GM23248 (cell line): ENCODE measurements around the gene C11orf98. TPM values are rescaled to one million over a fixed set of nuclear protein-coding genes. Genes with fewer than 3 reads are reported as not detected.

Experiments
- DNase-seq: peaks from one replicate; pipeline ENCODE4 v3.0.0-alpha.2; 2015
- H2AFZ ChIP-seq: fragments of 200-600 bp; sonication (generic); 2 replicates; pipeline ENCODE4 v1.6.1; 2016; ENCODE audit warnings: antibody characterized with exemption
- H3F3A ChIP-seq: fragments of 200-600 bp; sonication (generic); 2 replicates; pipeline ENCODE4 v1.6.1; 2016; ENCODE audit warnings: mild to moderate bottlenecking, antibody characterized with exemption, mixed run types; ENCODE audit not compliant: insufficient read depth
- H3K27ac ChIP-seq: fragments of 200-600 bp; sonication (generic); 2 replicates; pipeline ENCODE4 v1.5.1; 2016; ENCODE audit warnings: mild to moderate bottlenecking
- H3K27me3 ChIP-seq: fragments of 200-600 bp; sonication (generic); replicated peaks from 2 replicates; pipeline ENCODE4 v1.6.1; 2016; ENCODE audit warnings: mild to moderate bottlenecking; ENCODE audit not compliant: insufficient read depth
- H3K36me3 ChIP-seq: fragments of 200-600 bp; sonication (generic); 2 replicates; pipeline ENCODE4 v1.6.1; 2016; ENCODE audit warnings: low read depth, mild to moderate bottlenecking
- H3K4me1 ChIP-seq: fragments of 200-600 bp; sonication (generic); 2 replicates; pipeline ENCODE4 v1.6.1; 2016; ENCODE audit warnings: mild to moderate bottlenecking; ENCODE audit not compliant: insufficient read depth
- H3K4me2 ChIP-seq: fragments of 200-600 bp; sonication (generic); one replicate; pipeline ENCODE4 v1.6.1; 2016; ENCODE audit warnings: mild to moderate bottlenecking; ENCODE audit not compliant: unreplicated experiment
- H3K4me3 ChIP-seq: fragments of 200-600 bp; sonication (generic); 2 replicates; pipeline ENCODE4 v1.5.1; 2016; ENCODE audit warnings: mild to moderate bottlenecking
- H3K79me2 ChIP-seq: fragments of 200-600 bp; sonication (generic); 2 replicates; pipeline ENCODE4 v1.6.1; 2016; ENCODE audit warnings: mild to moderate bottlenecking; ENCODE audit not compliant: insufficient read depth
- H3K9ac ChIP-seq: fragments of 200-600 bp; sonication (generic); 2 replicates; pipeline ENCODE4 v1.6.1; 2016; ENCODE audit warnings: mild to moderate bottlenecking
- H3K9me2 ChIP-seq: fragments of 200-600 bp; sonication (generic); 2 replicates; pipeline ENCODE4 v1.6.1; 2016; ENCODE audit warnings: mixed run types, mild to moderate bottlenecking, moderate library complexity; ENCODE audit not compliant: insufficient read depth
- H3K9me3 ChIP-seq: fragments of 200-600 bp; sonication (generic); one replicate; pipeline ENCODE4 v1.6.1; 2017; ENCODE audit warnings: low read depth
- H4K20me1 ChIP-seq: fragments of 200-600 bp; sonication (generic); 2 replicates; pipeline ENCODE4 v1.6.0; 2016; ENCODE audit not compliant: insufficient read depth
- EZH2 ChIP-seq: fragments of 200-600 bp; sonication (generic); IDR thresholded peaks from 2 replicates; pipeline ENCODE4 v1.6.1; 2018; ENCODE audit warnings: antibody characterized with exemption, mild to moderate bottlenecking; ENCODE audit not compliant: insufficient read depth, poor library complexity, severe bottlenecking
- EZH2phosphoT487 ChIP-seq: fragments of 200-600 bp; sonication (generic); IDR thresholded peaks from 2 replicates; pipeline ENCODE4 v1.6.1; 2018; ENCODE audit warnings: antibody characterized with exemption, moderate library complexity, mild to moderate bottlenecking, low read depth; ENCODE audit not compliant: insufficient read depth
- WGBS, 2 experiments: methylation state at CpG; one replicate each; pipeline ENCODE4 v1.1.6; 2015 to 2017; ENCODE audit warnings: low lambda C conversion rate in 2 of 2, low coverage in 1 of 2; ENCODE audit errors: missing lambda C conversion rate in 2 of 2; 5-methylcytosine and 5-hydroxymethylcytosine counted together
- in situ Hi-C: fragments of 300-500 bp; cut with MboI; formaldehyde crosslinking; loops from 2 replicates; pipeline ENCODE4 v1.15.0; 2020
- polyA plus RNA-seq: library from polyadenylated mRNA; unstranded; fragments of >200 nt; fragmentation: Nextera tagmentation; extraction: Ambion mirVana; gene quantifications from 2 replicates; pipeline ENCODE4 v1.2.1, GENCODE V29; 2016
- total RNA-seq: library from RNA; depleted of rRNA; stranded (reverse); fragments of >200 nt; shearing (Covaris generic); gene quantifications from 2 replicates; pipeline ENCODE4 v1.2.3, GENCODE V29; 2014

Gene C11orf98
- total and polyA plus RNA-seq, 2 experiments from 2014 or later: 24.2 to 76.8 TPM

DNA sequence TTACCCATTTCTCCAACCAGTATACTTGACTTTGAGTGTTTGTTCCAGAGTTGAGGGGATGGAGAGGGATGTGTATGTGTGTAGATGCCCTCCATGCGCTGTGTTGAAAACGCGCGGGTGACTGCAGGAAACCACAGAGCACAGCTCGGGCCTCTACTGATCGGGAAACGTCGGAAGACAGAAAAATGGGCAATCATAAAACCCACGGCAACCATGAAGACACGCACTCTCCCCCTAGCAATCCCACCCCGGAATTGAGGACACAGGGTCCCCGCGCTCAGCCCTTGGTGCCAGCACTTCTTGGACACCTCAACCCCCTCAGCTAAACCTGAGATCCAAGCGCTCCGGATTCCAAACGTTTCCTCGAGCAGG is 6.2 kb upstream of the C11orf98 start:
- H3K36me3 ChIP-seq: peaks cover 3% of the 10 kb centered on the region; the same call in 1 of the 2 replicates
- H3K9ac ChIP-seq: peak overlapping the region; percentile 89
- H3K27me3 ChIP-seq: no peaks in the 10 kb centered on the region
- no peaks in the 10 kb centered on the region for H4K20me1 ChIP-seq
- peak overlapping the region; percentile 85 for H3K4me3 ChIP-seq
- H3F3A ChIP-seq: peaks cover 39% of the 10 kb centered on the region
- H3K4me2 ChIP-seq: peak overlapping the region; percentile 83
- no peaks in the 10 kb centered on the region for H3K9me3 ChIP-seq
- H2AFZ ChIP-seq: peak overlapping the region; percentile 84
- H3K4me1 ChIP-seq: peaks cover 17% of the 10 kb centered on the region
- peak; percentile 70 for DNase-seq
- in situ Hi-C loops: no loop called here
- TF ChIP-seq EZH2phosphoT487 (no peak), EZH2 (no peak)
- H3K27ac ChIP-seq: peak overlapping the region; percentile 85
- no peaks in the 10 kb centered on the region for H3K9me2 ChIP-seq
- 1 to 2% methylated on average over 17 of the region's 17 CpGs for WGBS, 2 experiments
- peaks cover 69% of the 10 kb centered on the region for H3K79me2 ChIP-seq

DNA sequence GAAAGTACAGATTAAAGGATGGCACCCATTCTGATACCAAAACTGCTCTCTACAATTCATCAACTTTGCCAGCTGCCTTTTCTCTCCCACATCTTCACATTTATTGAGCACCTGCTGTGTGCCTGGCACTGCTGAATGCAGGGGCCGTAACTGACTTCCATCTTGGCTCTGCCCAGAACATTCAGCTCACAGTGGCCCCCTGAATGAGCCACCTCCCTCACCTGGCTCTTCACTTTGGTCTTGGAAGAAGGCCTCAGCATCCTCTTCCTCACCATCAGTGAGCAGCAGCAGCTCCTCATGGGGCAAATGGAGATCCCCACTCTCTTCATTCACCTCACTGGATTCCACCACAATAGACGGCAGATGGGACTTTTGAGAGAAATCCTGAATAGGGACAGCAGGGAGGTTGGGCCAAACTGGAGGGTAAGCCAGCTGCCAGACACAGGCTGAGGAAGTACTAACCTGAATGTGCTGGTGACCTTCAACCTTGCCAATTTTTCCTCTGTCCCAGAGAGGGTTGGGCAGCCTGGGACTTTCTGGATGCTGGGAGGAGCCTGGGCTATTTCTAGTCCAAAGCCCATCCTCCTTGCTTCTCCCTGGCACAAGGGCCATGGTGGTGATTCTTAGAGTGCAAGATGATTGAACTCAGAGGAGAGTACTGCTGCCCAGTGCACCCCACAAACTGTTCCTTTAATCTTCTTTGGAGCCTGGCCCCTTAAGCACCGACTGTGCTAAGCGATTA is 4.6 kb upstream of the C11orf98 start:
- Histone ChIP-seq H3K4me3 (no peak overlapping the region), H3K4me2 (no peak overlapping the region), H3K27me3 (no peaks in the 10 kb centered on the region), H3K27ac (peak overlapping the region; percentile 85), H3K36me3 (no peaks in the 10 kb centered on the region), H3K79me2 (peaks cover 63% of the 10 kb centered on the region), H3F3A (peaks cover 42% of the 10 kb centered on the region), H3K9ac (peak overlapping the region; percentile 89; the same call in 1 of the 2 replicates), H3K9me3 (no peaks in the 10 kb centered on the region), H3K9me2 (no peaks in the 10 kb centered on the region), H2AFZ (no peak overlapping the region), H4K20me1 (no peaks in the 10 kb centered on the region), H3K4me1 (peaks cover 21% of the 10 kb centered on the region)
- peak; percentile 38 for DNase-seq
- TF ChIP-seq EZH2: no peak
- no peak for TF ChIP-seq EZH2phosphoT487
- in situ Hi-C loops: no loop called here
- WGBS, 2 experiments: 71 to 76% methylated on average over 4 of the region's 4 CpGs

DNA sequence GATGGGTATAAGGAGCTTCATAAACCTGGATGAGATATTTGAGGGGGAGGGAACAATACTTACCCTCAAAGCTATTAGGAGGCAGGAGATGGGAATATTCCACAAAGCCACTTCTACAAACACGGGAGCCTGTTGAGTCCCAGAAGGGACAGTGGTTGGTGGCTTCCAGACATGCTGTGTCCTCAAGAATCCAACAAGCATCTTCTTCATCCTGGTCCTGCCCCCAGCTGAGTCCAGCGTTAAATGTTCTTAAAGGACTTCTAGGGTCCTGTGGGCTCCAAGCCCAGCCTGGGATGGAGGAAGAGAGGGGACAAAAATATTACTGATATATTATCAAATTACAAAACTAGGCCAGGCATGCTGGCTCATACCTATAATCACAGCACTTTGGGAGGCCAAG is 2.5 kb upstream of the C11orf98 start:
- H3K27me3 ChIP-seq: no peaks in the 10 kb centered on the region
- H3K4me1 ChIP-seq: peaks cover 13% of the 10 kb centered on the region
- H2AFZ ChIP-seq: no peak overlapping the region
- no peaks in the 10 kb centered on the region for H4K20me1 ChIP-seq
- in situ Hi-C loops: no loop called here
- peak overlapping the region; percentile 72; the same call in 1 of the 2 replicates for H3K27ac ChIP-seq
- peak overlapping the region; percentile 90 for H3K4me2 ChIP-seq
- peak overlapping the region; percentile 87 for H3K9ac ChIP-seq
- DNase-seq: no peak
- H3K79me2 ChIP-seq: peaks cover 60% of the 10 kb centered on the region
- H3K36me3 ChIP-seq: 0 out of 2 replicates have a peak, but pooled peaks cover 5% of the 10 kb centered on the region
- H3K9me3 ChIP-seq: no peaks in the 10 kb centered on the region
- TF ChIP-seq EZH2 (no peak), EZH2phosphoT487 (no peak)
- 68 to 70% methylated on average over 2 of the region's 2 CpGs for WGBS, 2 experiments
- H3K4me3 ChIP-seq: 0 out of 2 replicates have a peak overlapping the region, but pooled peaks have one; percentile 84
- H3F3A ChIP-seq: peaks cover 30% of the 10 kb centered on the region
- H3K9me2 ChIP-seq: no peaks in the 10 kb centered on the region

DNA sequence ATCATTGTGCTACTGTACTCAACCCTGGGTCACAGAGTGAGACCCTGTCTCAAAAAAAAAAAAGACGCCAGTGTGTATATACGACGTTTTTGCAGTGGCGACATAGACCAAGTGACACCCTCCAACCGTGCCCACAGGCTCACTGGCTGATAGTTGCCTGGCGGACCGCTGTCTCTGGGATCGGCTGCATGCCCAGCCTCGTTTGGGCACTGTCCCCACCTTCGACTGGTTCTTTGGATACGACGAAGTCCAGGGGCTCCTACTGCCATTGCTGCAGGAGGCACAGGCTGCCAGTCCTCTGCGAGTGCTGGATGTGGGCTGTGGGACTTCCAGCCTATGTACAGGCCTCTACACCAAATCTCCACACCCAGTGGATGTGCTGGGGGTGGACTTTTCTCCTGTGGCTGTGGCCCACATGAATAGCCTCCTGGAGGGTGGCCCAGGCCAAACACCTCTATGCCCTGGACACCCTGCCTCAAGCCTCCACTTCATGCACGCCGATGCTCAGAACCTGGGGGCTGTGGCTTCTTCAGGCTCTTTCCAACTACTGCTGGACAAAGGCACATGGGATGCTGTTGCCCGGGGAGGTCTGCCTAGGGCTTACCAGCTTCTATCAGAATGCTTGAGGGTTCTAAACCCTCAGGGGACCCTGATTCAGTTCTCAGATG is 1.4 kb upstream of the C11orf98 start:
- H3K9me2 ChIP-seq: no peaks in the 10 kb centered on the region
- peaks cover 59% of the 10 kb centered on the region for H3K79me2 ChIP-seq
- in situ Hi-C loops: no loop called here
- H3K4me2 ChIP-seq: peak overlapping the region; percentile 90
- 17 to 18% methylated on average over 16 of the region's 16 CpGs for WGBS, 2 experiments
- DNase-seq: peak; percentile 29
- 0 out of 2 replicates have a peak, but pooled peaks cover 5% of the 10 kb centered on the region for H3K36me3 ChIP-seq
- H3K27me3 ChIP-seq: no peaks in the 10 kb centered on the region
- H3K27ac ChIP-seq: peak overlapping the region; percentile 72
- TF ChIP-seq EZH2: no peak
- no peak for TF ChIP-seq EZH2phosphoT487
- no peaks in the 10 kb centered on the region for H3K9me3 ChIP-seq
- H3K4me1 ChIP-seq: peaks cover 12% of the 10 kb centered on the region
- H3K4me3 ChIP-seq: peak overlapping the region; percentile 84
- H3K9ac ChIP-seq: peak overlapping the region; percentile 87
- no peaks in the 10 kb centered on the region for H4K20me1 ChIP-seq
- H3F3A ChIP-seq: peaks cover 30% of the 10 kb centered on the region
- no peak overlapping the region for H2AFZ ChIP-seq
